Midbrain (tissue), 1 donor: ENCODE results near the gene DMP1.
A peak's percentile ranks its signal among the peaks of the same experiment; 100 is the strongest.

Experiments used
- DNase-seq: peaks from one replicate; lab custom pipeline; 2025; lab: John Stamatoyannopoulos, UW

DMP1 gene, protein sequence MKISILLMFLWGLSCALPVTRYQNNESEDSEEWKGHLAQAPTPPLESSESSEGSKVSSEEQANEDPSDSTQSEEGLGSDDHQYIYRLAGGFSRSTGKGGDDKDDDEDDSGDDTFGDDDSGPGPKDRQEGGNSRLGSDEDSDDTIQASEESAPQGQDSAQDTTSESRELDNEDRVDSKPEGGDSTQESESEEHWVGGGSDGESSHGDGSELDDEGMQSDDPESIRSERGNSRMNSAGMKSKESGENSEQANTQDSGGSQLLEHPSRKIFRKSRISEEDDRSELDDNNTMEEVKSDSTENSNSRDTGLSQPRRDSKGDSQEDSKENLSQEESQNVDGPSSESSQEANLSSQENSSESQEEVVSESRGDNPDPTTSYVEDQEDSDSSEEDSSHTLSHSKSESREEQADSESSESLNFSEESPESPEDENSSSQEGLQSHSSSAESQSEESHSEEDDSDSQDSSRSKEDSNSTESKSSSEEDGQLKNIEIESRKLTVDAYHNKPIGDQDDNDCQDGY

DNA sequence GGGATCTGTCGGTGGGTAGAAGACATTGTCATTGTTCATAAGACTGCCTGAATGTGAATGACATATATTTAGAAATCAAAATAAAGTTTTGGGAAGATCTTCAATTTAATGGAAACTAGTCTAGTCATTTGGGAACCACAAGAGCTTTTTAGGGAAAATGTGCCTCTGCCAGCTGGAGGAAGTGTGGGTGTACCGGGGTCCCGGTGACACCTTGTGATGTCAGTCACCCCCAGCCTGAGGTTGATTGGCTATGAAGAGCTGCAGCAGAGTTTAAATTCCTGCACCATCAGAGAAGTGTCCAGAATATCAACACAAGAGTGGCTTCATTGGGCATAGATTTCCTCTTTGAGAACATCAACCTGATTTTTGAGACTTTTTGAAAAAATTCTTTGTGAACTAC is at the start of gene DMP1:
TSS of gene DMP1 (plus strand) at position 301 of the 400 bp plus-strand sequence. CDS start 6,213 bp downstream, outside the sequence.
- DNase-seq = no peak

DNA sequence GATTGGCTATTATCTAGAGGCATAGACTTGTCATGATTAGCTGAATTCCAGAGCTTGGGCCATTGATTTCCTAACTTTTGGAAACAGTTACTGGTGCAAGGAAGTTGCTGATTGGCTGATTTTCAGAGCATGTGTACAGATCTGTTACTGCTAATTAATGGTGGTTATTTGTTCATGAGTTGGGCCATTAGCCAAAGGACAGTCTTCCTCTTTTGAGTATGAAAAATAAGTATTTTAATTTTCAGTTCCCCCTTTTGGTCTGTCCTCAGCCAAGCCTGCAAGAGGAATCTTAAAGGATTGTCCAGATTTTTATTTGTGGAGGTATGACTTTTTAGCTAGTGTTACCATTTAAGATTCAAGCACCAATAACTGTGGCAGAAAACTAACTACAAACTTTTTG is 48.7 kb upstream of the DMP1 start:
- no peak for DNase-seq

- DNase-seq = no peak
Observed at GRCh38 chr4:87608229-87608628, 41.9 kb upstream of the DMP1 start, which contains the start of gene DSPP. DSPP (plus strand) TSS chr4:87608529; CDS start chr4:87610909, 2,380 bp downstream.

DNA sequence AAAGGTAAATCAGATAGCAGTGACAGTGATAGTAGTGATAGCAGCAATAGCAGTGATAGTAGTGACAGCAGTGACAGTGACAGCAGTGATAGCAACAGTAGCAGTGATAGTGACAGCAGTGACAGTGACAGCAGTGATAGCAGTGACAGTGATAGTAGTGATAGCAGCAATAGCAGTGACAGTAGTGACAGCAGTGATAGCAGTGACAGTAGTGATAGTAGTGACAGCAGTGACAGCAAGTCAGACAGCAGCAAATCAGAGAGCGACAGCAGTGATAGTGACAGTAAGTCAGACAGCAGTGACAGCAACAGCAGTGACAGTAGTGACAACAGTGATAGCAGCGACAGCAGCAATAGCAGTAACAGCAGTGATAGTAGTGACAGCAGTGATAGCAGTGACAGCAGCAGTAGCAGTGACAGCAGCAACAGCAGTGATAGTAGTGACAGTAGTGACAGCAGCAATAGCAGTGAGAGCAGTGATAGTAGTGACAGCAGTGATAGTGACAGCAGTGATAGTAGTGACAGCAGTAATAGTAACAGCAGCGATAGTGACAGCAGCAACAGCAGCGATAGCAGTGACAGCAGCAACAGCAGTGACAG is 35.7 kb upstream of the DMP1 start:
- no peak for DNase-seq

- DNase-seq = no peak
Observed at GRCh38 chr4:87616268-87616667, 33.8 kb upstream of the DMP1 start.

GRCh38 chr4:87620086-87620485 is 30.0 kb upstream of the DMP1 start:
- DNase-seq = no peak

GRCh38 chr4:87620491-87620890 is 29.6 kb upstream of the DMP1 start:
- DNase-seq = peak; percentile 39

- DNase-seq = no peak
Observed at GRCh38 chr4:87622303-87622702, 27.8 kb upstream of the DMP1 start.

- no peak for DNase-seq
Observed at GRCh38 chr4:87624698-87625097, 25.4 kb upstream of the DMP1 start.

DNA sequence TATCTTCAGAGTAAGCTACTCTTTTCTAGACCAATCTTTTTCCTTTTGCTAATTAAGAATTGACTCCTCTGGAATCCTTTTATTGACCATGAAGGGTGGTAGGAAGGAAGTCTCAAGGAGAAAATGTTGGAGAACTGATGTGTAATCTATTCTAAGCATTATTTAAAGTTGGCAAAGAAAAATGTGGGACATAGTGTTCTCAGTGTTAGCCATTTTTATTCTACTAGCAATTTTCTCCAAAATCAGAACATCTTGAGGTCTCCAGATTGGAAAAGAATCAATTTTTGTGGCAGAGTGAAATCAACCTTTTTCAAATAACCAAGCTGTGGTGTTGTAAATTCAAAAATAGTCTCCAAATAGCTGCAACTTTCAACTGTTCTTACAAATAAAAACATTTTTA is 18.4 kb upstream of the DMP1 start:
- DNase-seq = no peak

DNA sequence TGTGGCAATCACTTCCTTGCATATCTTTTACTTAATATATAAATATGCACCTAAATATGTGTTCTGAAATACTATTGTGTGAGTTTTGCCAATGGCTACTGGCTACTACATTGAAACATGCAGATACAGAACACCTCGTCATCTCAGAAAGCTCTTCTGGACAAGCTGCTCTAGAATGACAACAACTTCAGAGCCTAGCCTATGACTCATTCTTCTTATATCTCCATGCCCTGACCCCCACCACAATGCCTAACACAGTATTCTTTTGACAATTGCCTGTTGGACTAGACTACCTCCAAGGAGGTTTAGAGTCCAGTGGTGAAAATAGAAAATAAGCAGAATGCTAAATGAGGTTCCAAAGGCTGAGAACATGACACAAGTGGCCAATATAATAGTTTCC is 17.6 kb upstream of the DMP1 start:
- no peak for DNase-seq

DNA sequence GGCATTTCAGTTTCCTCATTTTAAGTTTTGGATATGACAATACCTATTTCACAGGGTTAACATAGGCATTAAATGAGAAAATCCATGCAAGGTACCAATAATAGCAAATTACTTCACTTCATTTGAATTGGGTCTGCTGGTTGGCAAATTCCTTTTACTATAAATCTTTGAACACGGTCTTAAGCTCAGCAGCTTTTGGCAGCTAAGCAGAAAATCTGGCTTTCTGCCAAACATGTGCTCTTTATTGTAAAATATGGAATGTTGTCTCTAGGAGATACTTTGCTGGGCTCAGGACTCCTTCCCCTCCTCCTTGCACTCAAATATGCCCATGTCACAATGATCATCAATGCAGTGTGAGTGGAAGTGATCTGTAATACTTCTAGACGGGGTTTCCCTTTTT is 16.8 kb upstream of the DMP1 start:
- DNase-seq = no peak

- DNase-seq = no peak
Observed at GRCh38 chr4:87644286-87644685, 5.8 kb upstream of the DMP1 start.

- DNase-seq = no peak
Observed at GRCh38 chr4:87650938-87651337, 858 bp downstream of the DMP1 start.

DNA sequence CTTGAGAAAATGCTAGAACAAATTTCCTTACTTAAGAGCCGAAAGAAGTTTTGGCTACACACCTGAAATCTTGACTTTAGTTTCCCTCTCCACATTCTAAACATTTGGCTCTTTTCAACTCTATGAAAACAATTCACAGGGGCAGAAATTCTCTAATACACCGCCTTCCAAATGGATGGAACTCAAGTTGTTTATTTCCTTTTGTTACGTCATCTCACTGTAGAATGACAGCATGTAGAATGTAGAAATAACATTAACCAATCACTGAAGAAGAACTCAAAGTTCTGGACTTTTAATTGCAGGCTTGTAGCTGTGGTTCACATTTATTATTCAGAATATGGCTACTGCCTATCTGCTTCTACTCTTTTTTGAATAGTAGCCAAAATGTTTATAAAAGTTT is 1.9 kb downstream of the DMP1 start:
- no peak for DNase-seq

GRCh38 chr4:87654487-87655044 is 4.5 kb downstream of the DMP1 start:
- no peak for DNase-seq

DNA sequence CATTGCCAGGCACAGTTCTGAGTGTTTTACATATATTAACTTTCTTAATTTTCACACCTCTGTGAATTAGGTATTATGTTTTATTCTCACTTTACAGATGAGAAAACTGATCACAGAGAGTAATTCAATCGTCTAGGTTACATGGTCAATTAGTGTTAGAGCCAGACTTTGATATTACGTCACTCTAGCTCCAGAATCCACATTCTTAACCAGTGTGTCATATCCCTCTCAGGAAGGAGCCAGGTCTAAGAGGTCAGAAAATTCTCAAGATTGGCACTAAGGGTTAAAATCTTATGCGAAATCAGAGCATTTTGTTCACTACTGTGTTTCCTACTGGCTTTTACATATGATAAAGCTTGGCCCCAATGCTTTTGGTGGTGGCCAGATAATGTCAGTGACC is 7.4 kb downstream of the DMP1 start:
- no peak for DNase-seq

- no peak for DNase-seq
Observed at GRCh38 chr4:87659247-87659931, 9.3 kb downstream of the DMP1 start.

DNA sequence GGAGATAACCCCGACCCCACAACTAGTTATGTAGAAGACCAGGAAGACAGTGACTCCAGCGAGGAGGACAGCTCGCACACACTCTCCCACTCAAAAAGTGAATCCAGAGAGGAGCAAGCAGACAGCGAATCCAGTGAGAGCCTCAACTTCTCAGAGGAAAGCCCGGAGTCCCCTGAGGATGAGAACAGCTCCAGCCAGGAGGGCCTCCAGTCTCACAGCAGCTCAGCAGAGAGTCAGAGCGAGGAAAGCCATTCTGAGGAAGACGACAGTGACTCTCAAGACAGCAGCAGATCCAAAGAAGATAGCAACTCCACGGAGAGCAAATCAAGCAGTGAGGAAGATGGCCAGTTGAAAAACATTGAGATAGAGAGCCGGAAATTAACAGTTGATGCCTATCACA is 12.8 kb downstream of the DMP1 start:
- no peak for DNase-seq

GRCh38 chr4:87669373-87669772 is 19.3 kb downstream of the DMP1 start:
- DNase-seq = no peak

DNA sequence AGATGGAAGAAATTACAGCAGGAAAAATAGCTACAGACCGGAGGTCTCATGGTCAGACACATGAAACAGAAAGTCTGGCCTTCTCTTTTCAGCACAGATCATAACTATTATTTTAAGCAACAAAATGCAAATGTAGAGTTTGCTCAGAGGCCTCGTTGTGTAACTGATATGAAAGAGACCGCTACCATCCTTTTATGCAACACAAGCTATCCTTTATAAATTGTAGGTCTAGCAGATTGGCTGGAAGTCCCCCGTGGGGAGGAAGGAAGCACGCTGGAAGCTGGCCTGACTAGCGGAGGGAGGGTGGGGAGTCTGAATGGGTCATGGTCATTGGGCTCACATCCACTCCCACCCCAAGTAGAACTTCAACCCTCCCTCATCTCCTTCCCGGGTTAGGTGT is 27.7 kb downstream of the DMP1 start:
- DNase-seq = no peak

DNA sequence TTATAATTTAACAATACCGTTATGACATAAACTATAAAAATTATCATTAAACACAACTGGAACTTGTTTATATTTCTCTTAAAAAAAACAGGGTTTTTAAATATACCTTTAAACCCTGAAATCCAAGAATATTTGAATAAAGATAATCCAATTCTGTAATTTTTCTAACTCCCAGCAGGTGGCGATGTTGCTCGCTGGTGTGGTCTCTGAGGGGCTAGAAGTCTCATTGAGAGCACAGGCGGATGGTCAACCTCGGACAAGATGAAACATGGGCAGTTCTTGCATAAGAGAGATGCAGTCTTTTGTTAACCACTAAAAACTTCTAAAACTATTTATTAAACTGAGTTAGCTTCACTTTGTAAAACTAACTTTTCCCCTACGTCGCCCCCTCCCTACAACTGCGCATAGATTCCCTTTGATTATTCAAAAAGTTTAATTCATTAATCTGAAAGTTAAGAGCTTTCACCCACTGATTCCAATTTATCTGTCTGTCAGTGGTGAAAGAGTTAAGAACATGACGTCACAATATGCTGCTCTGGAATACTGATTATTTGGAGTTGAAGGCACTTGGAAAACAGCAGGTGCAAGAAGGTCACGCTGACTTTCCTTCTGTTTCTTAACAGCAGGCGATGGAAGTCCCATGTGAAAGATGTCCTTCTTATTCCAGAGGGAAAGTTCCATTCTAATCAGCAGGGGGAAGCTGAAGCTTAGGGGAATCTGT is 29.5 kb downstream of the DMP1 start:
- DNase-seq = peak; percentile 75
